ENCODE data around the gene BHLHA15.

The BHLHA15 gene

DNA sequence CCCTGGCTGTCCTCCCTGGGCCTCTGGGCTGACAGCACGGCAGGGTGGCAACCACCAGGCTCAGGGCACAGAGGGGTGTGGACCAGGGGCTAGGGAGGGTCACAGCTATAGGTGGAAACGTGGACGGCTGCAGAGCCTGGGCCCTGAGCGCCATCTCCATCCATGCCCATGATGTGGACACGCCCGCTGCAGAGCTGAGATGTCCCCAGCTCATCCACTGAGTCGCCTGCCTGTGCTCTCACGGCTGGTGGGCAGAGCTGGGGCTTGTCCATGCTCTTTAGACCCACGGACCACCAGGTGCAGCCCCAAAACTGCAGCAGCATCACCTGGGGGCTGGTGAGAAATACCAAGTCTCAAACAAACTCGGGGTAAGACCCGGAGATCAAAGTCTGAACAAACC lies 24.7 kb downstream of the BHLHA15 start:
- Histone ChIP-seq H4K20me1 (ENCODE audit: insufficient read depth, low read length) (no peaks in the 10 kb centered on the region), H3K4me1 (ENCODE audit: insufficient read depth, low read length) (no peaks in the 10 kb centered on the region), H3K4me2 (ENCODE audit: insufficient read depth, low read length) (no peak overlapping the region), H3K4me3 (ENCODE audit: low read depth in 1 of 2, low read length in 2 of 2) (no peak overlapping the region), H3K9ac (ENCODE audit: low read depth, low read length) (no peak overlapping the region), H3K9me3 (ENCODE audit: insufficient read depth, low read length, severe bottlenecking) (no peaks in the 10 kb centered on the region), H3K79me2 (ENCODE audit: insufficient read depth, low read length) (no peaks in the 10 kb centered on the region), H3K27me3 (ENCODE audit: insufficient read depth, low read length, poor library complexity) (no peaks in the 10 kb centered on the region), H3K27ac (ENCODE audit: low read length) (no peak overlapping the region), H3K36me3 (ENCODE audit: insufficient read depth, low read length) (peaks cover 14% of the 10 kb centered on the region), H2AFZ (ENCODE audit: low read depth, low read length) (no peak overlapping the region)
- TF ChIP-seq EZH2 (IDR thresholded peaks at IDR 0.05; ENCODE audit: borderline replicate concordance, low read depth, low read length, severe bottlenecking), result no peak
- no peak for DNase-seq
- ATAC-seq (ENCODE audit: insufficient read depth, low read depth), result no peak

- H3K9ac ChIP-seq (ENCODE audit: low read depth, low read length), result no peak overlapping the region
- no peaks in the 10 kb centered on the region for H3K4me1 ChIP-seq (ENCODE audit: insufficient read depth, low read length)
- no peaks in the 10 kb centered on the region for H3K79me2 ChIP-seq (ENCODE audit: insufficient read depth, low read length)
- H3K9me3 ChIP-seq (ENCODE audit: insufficient read depth, low read length, severe bottlenecking), result no peaks in the 10 kb centered on the region
- H3K4me2 ChIP-seq (ENCODE audit: insufficient read depth, low read length), result no peak overlapping the region
- H3K27me3 ChIP-seq (ENCODE audit: insufficient read depth, low read length, poor library complexity), result no peaks in the 10 kb centered on the region
- peaks cover 17% of the 10 kb centered on the region for H3K36me3 ChIP-seq (ENCODE audit: insufficient read depth, low read length)
- H3K27ac ChIP-seq (ENCODE audit: low read length), result no peak overlapping the region
- no peaks in the 10 kb centered on the region for H4K20me1 ChIP-seq (ENCODE audit: insufficient read depth, low read length)
- H2AFZ ChIP-seq (ENCODE audit: low read depth, low read length), result no peak overlapping the region
- no peak for ATAC-seq (ENCODE audit: insufficient read depth, low read depth)
- no peak for DNase-seq
- TF ChIP-seq, protein P1, sequence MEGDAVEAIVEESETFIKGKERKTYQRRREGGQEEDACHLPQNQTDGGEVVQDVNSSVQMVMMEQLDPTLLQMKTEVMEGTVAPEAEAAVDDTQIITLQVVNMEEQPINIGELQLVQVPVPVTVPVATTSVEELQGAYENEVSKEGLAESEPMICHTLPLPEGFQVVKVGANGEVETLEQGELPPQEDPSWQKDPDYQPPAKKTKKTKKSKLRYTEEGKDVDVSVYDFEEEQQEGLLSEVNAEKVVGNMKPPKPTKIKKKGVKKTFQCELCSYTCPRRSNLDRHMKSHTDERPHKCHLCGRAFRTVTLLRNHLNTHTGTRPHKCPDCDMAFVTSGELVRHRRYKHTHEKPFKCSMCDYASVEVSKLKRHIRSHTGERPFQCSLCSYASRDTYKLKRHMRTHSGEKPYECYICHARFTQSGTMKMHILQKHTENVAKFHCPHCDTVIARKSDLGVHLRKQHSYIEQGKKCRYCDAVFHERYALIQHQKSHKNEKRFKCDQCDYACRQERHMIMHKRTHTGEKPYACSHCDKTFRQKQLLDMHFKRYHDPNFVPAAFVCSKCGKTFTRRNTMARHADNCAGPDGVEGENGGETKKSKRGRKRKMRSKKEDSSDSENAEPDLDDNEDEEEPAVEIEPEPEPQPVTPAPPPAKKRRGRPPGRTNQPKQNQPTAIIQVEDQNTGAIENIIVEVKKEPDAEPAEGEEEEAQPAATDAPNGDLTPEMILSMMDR (IDR thresholded peaks at IDR 0.05; ENCODE audit: borderline replicate concordance, extremely low read depth, low read length, poor library complexity, severe bottlenecking), result no peak
- TF ChIP-seq EZH2 (IDR thresholded peaks at IDR 0.05; ENCODE audit: borderline replicate concordance, low read depth, low read length, severe bottlenecking), result no peak
- H3K4me3 ChIP-seq (ENCODE audit: low read depth in 1 of 2, low read length in 2 of 2), result no peak overlapping the region
Observed at GRCh38 chr7:98236355-98237185, 25.3 kb downstream of the BHLHA15 start.

GRCh38 chr7:98238076-98238475 lies 26.8 kb downstream of the BHLHA15 start:
- TF ChIP-seq, protein P1 (IDR thresholded peaks at IDR 0.05; ENCODE audit: borderline replicate concordance, extremely low read depth, low read length, poor library complexity, severe bottlenecking), result no peak
- no peak for TF ChIP-seq EZH2 (IDR thresholded peaks at IDR 0.05; ENCODE audit: borderline replicate concordance, low read depth, low read length, severe bottlenecking)
- Histone ChIP-seq H3K4me1 (ENCODE audit: insufficient read depth, low read length) (no peaks in the 10 kb centered on the region), H2AFZ (ENCODE audit: low read depth, low read length) (no peak overlapping the region), H3K9ac (ENCODE audit: low read depth, low read length) (no peak overlapping the region), H3K4me3 (ENCODE audit: low read depth in 1 of 2, low read length in 2 of 2) (no peak overlapping the region), H3K36me3 (ENCODE audit: insufficient read depth, low read length) (peaks cover 20% of the 10 kb centered on the region), H3K79me2 (ENCODE audit: insufficient read depth, low read length) (no peaks in the 10 kb centered on the region), H3K27me3 (ENCODE audit: insufficient read depth, low read length, poor library complexity) (no peaks in the 10 kb centered on the region), H3K27ac (ENCODE audit: low read length) (no peak overlapping the region), H4K20me1 (ENCODE audit: insufficient read depth, low read length) (no peaks in the 10 kb centered on the region; the same call in 1 of the 2 replicates), H3K9me3 (ENCODE audit: insufficient read depth, low read length, severe bottlenecking) (no peaks in the 10 kb centered on the region), H3K4me2 (ENCODE audit: insufficient read depth, low read length) (no peak overlapping the region)
- DNase-seq (no peak), ATAC-seq (ENCODE audit: insufficient read depth, low read depth) (no peak)

GRCh38 chr7:98238976-98239375 lies 27.7 kb downstream of the BHLHA15 start:
- no peak for DNase-seq
- H3K27ac ChIP-seq (ENCODE audit: low read length), result no peak overlapping the region

More at GRCh38 chr7:98238976-98239375, 27.7 kb downstream of the BHLHA15 start:
- H3K79me2 ChIP-seq (ENCODE audit: insufficient read depth, low read length), result no peaks in the 10 kb centered on the region
- peaks cover under 1% of the 10 kb centered on the region; the same call in 1 of the 2 replicates for H4K20me1 ChIP-seq (ENCODE audit: insufficient read depth, low read length)
- no peak overlapping the region for H3K4me2 ChIP-seq (ENCODE audit: insufficient read depth, low read length)
- TF ChIP-seq, protein P1 (IDR thresholded peaks at IDR 0.05; ENCODE audit: borderline replicate concordance, extremely low read depth, low read length, poor library complexity, severe bottlenecking), result no peak
- no peak for TF ChIP-seq EZH2 (IDR thresholded peaks at IDR 0.05; ENCODE audit: borderline replicate concordance, low read depth, low read length, severe bottlenecking)
- H3K9ac ChIP-seq (ENCODE audit: low read depth, low read length), result no peak overlapping the region
- H3K36me3 ChIP-seq (ENCODE audit: insufficient read depth, low read length), result peaks cover 24% of the 10 kb centered on the region
- no peak overlapping the region for H3K4me3 ChIP-seq (ENCODE audit: low read depth in 1 of 2, low read length in 2 of 2)
- ATAC-seq (ENCODE audit: insufficient read depth, low read depth), result no peak
- H3K9me3 ChIP-seq (ENCODE audit: insufficient read depth, low read length, severe bottlenecking), result no peaks in the 10 kb centered on the region
- H2AFZ ChIP-seq (ENCODE audit: low read depth, low read length), result no peak overlapping the region
- H3K4me1 ChIP-seq (ENCODE audit: insufficient read depth, low read length), result no peaks in the 10 kb centered on the region
- no peaks in the 10 kb centered on the region for H3K27me3 ChIP-seq (ENCODE audit: insufficient read depth, low read length, poor library complexity)
